Activated CD8-positive, alpha-beta T cell treated with anti-CD3 and anti-CD28 coated beads for 36 hours (primary cell): Measurements from ENCODE around the gene POLR2H. TPM values are rescaled to one million over a fixed set of nuclear protein-coding genes. Genes with fewer than 3 reads are reported as not detected.
A peak's percentile ranks its signal among the peaks of the same experiment; 100 is the strongest.

ENCODE experiments used
- ATAC-seq: fragments of 200-7000 bp; cut with Tn5 transposase; one replicate; pipeline ENCODE4 v1.10.0; 2021; ENCODE audit warnings: mild to moderate bottlenecking, moderate library complexity
- CTCF ChIA-PET: fragments of 350-600 bp; sonication (Branson Sonifier 250); formaldehyde crosslinking; loops from one replicate; lab custom pipeline; 2021; ENCODE audit warnings: antibody characterized with exemption; lab: Charles Lee
- POLR2A ChIA-PET: fragments of 350-600 bp; sonication (Branson Sonifier 250); formaldehyde crosslinking; loops from one replicate; lab custom pipeline; 2021; ENCODE audit warnings: antibody characterized with exemption; lab: Charles Lee
- DNase-seq: peaks from one replicate; pipeline ENCODE4 v3.0.0-alpha.2; 2020
- H3K27ac Mint-ChIP-seq: one replicate; pipeline ENCODE4 v1.8.0; 2021; ENCODE audit warnings: mild to moderate bottlenecking, mixed read lengths
- H3K27me3 Mint-ChIP-seq: one replicate; pipeline ENCODE4 v1.8.0; 2021; ENCODE audit warnings: mixed read lengths
- H3K36me3 Mint-ChIP-seq: one replicate; pipeline ENCODE4 v1.8.0; 2021; ENCODE audit warnings: low read depth, mixed read lengths
- H3K4me1 Mint-ChIP-seq: one replicate; pipeline ENCODE4 v1.8.0; 2021; ENCODE audit warnings: low read depth, mixed read lengths
- H3K4me3 Mint-ChIP-seq: one replicate; pipeline ENCODE4 v1.8.0; 2021; ENCODE audit warnings: mild to moderate bottlenecking, moderate library complexity, mixed read lengths
- H3K9me3 Mint-ChIP-seq: one replicate; pipeline ENCODE4 v1.8.0; 2021; ENCODE audit warnings: mixed read lengths
- CTCF ChIP-seq: fragments of 200-600 bp; IDR thresholded peaks from one replicate; pipeline ENCODE4 v1.8.0; 2022; ENCODE audit warnings: antibody characterized with exemption, mild to moderate bottlenecking
- intact Hi-C: fragments of 100-400 bp; cut with micrococcal nuclease; formaldehyde crosslinking; loops from one replicate; pipeline ENCODE4 v1.10.0; 2022
- total RNA-seq, 2 experiments: library from RNA; stranded (reverse); gene quantifications; one replicate each; pipeline ENCODE4 v1.2.3, GENCODE V29; 2021

The POLR2H gene
- total RNA-seq, 2 experiments from 2014 or later, result 166 to 169 TPM

- intact Hi-C loops, result no loop called here
- TF ChIP-seq CTCF, result no peak
- Mint-ChIP-seq H3K9me3 (no peaks in the 10 kb centered on the region), H3K4me3 (peak overlapping the region; percentile 35), H3K27me3 (peaks cover 52% of the 10 kb centered on the region), H3K36me3 (no peaks in the 10 kb centered on the region), H3K27ac (no peak overlapping the region), H3K4me1 (peaks cover 3% of the 10 kb centered on the region)
- ChIA-PET CTCF (interaction anchor here (1.5 to 2.3 kb wide), 2 partner anchors 10 to 133 kb away, joined by 3 to 12 read pairs; no protein-coding TSS in a partner anchor), POLR2A (interaction anchor here (0.6 to 2.0 kb wide), 3 partner anchors 14 to 32 kb away, joined by 3 to 5 read pairs (median 4); no protein-coding TSS in a partner anchor)
- ATAC-seq, result peak; percentile 12
- no peak for DNase-seq
These were observed 20.0 kb downstream of the POLR2H start for GRCh38 chr3:184381261-184382224.

GRCh38 chr3:184382326-184383032 is 21.0 kb downstream of the POLR2H start:
- H3K4me1 Mint-ChIP-seq, result peaks cover 3% of the 10 kb centered on the region
- CTCF ChIA-PET, result interaction anchor here (1.3 to 2.3 kb wide), 2 partner anchors 11 kb away, joined by 3 to 12 read pairs; no protein-coding TSS in a partner anchor
- TF ChIP-seq CTCF, result no peak
- intact Hi-C loops, result no loop called here
- POLR2A ChIA-PET, result interaction anchor here (0.6 kb wide), 1 partner anchor 31 kb away, joined by 3 read pairs; no protein-coding TSS in a partner anchor
- H3K4me3 Mint-ChIP-seq, result no peak overlapping the region
- H3K9me3 Mint-ChIP-seq, result no peaks in the 10 kb centered on the region
- no peaks in the 10 kb centered on the region for H3K36me3 Mint-ChIP-seq
- ATAC-seq, result no peak
- peaks cover 47% of the 10 kb centered on the region for H3K27me3 Mint-ChIP-seq
- no peak for DNase-seq
- no peak overlapping the region for H3K27ac Mint-ChIP-seq

- no peaks in the 10 kb centered on the region for H3K9me3 Mint-ChIP-seq
- DNase-seq (no peak), ATAC-seq (no peak)
- intact Hi-C loops, result no loop called here
- no peaks in the 10 kb centered on the region for H3K36me3 Mint-ChIP-seq
- H3K27me3 Mint-ChIP-seq, result peaks cover 42% of the 10 kb centered on the region
- peaks cover 3% of the 10 kb centered on the region for H3K4me1 Mint-ChIP-seq
- H3K27ac Mint-ChIP-seq, result no peak overlapping the region
- ChIA-PET CTCF (interaction anchor here (1.3 kb wide), 1 partner anchor 12 kb away, joined by 3 read pairs; no protein-coding TSS in a partner anchor), POLR2A (no interaction called here)
- no peak overlapping the region for H3K4me3 Mint-ChIP-seq
- TF ChIP-seq CTCF, result no peak
These were observed 21.7 kb downstream of the POLR2H start for GRCh38 chr3:184383033-184383740.

GRCh38 chr3:184384342-184384741 is 22.8 kb downstream of the POLR2H start:
- Mint-ChIP-seq H3K27ac (no peak overlapping the region), H3K4me1 (peaks cover 3% of the 10 kb centered on the region), H3K4me3 (no peak overlapping the region), H3K27me3 (peaks cover 32% of the 10 kb centered on the region), H3K36me3 (no peaks in the 10 kb centered on the region), H3K9me3 (no peaks in the 10 kb centered on the region)
- DNase-seq (no peak), ATAC-seq (no peak)
- POLR2A ChIA-PET, result no interaction called here
- CTCF ChIA-PET, result interaction anchor here (1.2 to 2.7 kb wide), 3 partner anchors 12 to 130 kb away, joined by 3 to 14 read pairs (median 3); no protein-coding TSS in a partner anchor
- TF ChIP-seq CTCF, result no peak
- intact Hi-C loops, result no loop called here
